HG03457 (cell line): ENCODE results near the gene OAT.

ENCODE experiments used
- ATAC-seq: cut with Tn5 transposase; IDR thresholded peaks from one replicate; pipeline ENCODE4 v1.9.1; 2021; ENCODE audit warnings: moderate number of reproducible peaks; ENCODE audit not compliant: unreplicated experiment

Gene OAT

GRCh38 chr10:124418726-124419501 lies at the start of gene OAT:
Gene OAT (minus strand): TSS chr10:124418923. CDS start chr10:124412171, 6,752 bp downstream.
- ATAC-seq, result peak; percentile 94

DNA sequence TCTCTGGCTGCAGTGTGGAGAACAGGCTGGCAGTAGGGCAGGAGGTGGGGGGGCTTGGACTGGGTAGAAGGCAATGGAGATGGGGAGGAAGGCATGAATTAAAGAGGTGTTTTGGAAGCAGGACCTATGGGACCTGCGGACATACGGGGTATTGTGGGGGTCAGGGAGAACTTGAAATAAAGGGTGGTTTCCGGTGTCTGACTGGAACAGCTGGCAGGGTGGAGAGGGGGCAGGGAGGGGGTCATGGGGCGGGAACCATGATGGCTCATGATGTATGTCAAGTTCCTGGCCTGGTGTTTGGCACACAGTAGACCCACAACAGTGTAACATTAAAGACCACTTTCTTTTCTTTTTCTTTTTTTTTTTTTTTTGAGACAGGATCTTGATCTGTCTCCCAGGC lies 48.4 kb upstream of the OAT start:
- ATAC-seq, result no peak

DNA sequence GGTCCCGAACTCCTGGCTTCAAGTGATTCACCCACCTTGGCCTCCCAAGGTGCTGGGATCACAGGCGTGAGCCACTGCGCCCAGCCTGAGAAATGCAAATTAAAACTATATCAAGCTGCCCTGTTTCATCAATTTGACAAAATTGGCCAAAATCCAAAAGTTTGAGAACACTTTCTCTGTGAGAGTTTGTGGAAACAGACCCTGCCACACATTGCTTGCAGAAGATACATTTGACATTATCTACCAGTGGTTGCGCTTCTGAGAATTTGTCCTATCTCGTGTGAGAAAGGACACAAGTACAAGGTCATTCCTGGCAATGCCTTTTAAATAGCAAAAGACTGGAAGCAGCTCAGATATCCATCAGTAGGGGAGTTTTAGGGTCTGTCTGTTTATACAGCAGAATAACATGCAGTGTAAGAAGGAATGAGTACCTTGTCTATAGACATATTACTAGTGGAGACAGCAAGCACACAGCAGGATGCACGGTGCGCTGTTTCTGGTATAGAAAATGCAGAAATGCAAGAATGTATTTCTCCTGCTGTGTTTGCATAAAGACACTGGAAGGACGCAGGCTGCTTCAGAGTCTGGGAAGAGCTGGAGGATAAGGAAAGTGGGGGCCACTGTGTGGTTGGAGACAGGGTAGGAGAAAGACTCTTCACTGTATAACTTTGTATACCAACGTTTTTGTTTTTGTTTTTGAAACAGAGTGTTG lies 47.2 kb upstream of the OAT start:
- ATAC-seq, result no peak

DNA sequence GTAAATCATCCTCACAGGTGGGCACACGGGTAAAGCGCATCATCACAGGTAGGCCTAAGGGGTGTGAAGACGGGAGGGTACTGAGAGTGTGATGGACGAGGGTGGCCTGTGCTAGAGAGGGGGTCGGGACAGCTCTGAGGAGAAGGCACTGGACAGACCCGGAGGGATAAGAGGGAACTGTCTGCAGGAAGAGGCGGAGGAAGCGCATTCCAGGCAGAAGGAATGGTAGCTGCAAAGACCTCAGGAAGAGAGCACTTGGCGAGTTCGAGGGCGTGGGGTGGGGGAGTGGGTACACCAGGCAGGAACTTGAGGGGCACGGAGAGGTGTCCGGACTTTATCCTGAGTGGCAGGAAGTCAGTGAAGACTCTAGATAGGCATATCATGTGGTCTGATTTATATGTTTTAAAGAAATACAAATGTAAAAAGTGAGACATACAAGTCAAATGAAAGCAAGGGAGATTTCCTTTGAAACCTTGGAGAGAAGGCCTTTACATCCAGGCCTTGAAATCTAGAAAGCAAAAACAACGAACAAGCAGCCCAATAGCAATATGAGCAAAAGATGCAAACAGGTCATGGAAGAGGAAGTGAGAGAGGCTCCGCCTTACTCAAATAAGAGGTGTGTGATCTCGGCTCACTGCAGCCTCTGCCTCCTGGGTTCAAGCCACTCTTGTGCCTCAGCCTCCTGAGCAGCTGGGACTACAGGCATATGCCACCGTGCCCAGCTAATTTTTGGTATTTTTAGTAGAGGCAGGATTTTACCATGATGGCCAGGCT lies 46.5 kb upstream of the OAT start:
- ATAC-seq, result no peak

GRCh38 chr10:124464028-124464965 lies 45.6 kb upstream of the OAT start:
- no peak for ATAC-seq

- ATAC-seq, result no peak
Measured at GRCh38 chr10:124462348-124462695, 43.6 kb upstream of the OAT start.

GRCh38 chr10:124461642-124462347 lies 43.1 kb upstream of the OAT start, which contains the start of gene LHPP:
Gene LHPP (plus strand): TSS chr10:124461823. CDS start chr10:124461863, 40 bp downstream.
- ATAC-seq, result peak; percentile 92

DNA sequence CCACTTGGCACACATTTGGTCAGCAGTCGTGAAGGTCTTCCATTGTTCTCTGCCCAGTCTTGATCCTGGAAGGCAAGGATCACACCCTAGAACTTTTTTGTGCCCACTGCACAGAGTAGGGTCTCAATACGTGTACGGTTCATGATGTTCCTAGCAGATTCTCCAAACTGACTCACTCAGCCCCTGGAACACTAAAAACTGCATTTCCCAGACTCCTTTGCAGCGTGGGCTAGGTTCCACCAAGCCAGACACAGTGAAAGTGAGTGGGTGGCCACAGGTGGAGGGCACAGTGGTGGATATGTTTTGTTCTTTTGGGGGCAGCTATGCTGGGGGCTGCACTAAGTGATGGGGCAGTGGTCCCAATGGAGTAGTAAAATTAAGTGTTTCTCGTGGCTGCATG lies 41.4 kb upstream of the OAT start:
- no peak for ATAC-seq

- no peak for ATAC-seq
Measured at GRCh38 chr10:124459395-124459794, 40.7 kb upstream of the OAT start.

- no peak for ATAC-seq
Measured at GRCh38 chr10:124458889-124459288, 40.2 kb upstream of the OAT start.

DNA sequence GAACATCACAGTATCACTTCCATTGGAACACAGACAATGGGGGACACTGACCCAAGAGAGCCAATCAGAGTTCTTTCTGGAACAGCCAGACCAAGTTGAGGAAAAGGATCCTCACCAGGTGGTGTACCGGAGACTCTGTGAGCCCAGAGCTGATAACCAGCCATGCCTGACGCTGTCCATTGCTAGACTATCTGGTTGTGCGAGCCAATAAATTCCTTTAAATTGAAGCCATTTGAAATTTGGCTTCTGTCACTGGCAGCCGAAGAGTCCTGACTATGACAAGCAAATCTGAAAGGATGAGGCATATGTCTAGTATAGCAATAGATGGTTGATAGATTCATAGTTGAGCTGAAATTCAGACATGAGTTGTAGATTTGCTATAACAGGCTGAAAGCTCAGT lies 39.8 kb upstream of the OAT start:
- ATAC-seq, result no peak

- ATAC-seq, result no peak
Measured at GRCh38 chr10:124455441-124455840, 36.7 kb upstream of the OAT start.

- ATAC-seq, result no peak
Measured at GRCh38 chr10:124453960-124454610, 35.4 kb upstream of the OAT start.

DNA sequence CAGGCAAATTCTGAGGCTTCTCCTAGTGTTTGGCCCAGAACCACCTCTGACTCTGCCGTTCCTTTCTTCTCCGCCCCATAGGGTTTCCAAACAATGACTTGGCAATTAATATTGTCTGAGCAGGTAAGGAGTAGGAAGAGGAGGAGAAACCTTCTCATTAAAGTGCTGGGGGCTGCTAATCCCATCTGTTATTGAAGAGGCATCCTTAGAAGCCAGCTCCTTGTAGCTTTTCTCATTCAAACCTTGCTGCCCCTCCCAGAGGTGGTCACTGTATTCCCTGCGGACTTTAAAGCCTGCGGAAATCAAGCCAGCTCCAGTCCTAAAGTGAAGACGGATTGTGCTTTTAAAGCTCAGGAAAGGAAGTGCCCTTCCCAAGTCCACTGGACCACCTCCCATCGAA lies 32.6 kb upstream of the OAT start:
- ATAC-seq, result no peak

DNA sequence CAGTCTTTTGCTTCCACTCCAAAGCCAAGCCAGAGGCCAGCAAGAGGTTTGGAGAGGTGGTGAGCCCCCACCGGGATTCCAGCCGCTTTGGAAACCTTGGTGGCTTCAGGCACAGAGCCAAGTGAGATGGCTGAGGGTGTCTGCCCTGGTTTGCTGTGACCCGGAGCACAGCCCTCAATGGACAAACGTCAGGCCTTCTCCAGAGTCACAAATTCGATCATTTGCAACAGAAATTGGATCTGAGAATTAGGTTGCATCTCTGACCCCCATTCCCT lies 32.0 kb upstream of the OAT start:
- ATAC-seq, result no peak

DNA sequence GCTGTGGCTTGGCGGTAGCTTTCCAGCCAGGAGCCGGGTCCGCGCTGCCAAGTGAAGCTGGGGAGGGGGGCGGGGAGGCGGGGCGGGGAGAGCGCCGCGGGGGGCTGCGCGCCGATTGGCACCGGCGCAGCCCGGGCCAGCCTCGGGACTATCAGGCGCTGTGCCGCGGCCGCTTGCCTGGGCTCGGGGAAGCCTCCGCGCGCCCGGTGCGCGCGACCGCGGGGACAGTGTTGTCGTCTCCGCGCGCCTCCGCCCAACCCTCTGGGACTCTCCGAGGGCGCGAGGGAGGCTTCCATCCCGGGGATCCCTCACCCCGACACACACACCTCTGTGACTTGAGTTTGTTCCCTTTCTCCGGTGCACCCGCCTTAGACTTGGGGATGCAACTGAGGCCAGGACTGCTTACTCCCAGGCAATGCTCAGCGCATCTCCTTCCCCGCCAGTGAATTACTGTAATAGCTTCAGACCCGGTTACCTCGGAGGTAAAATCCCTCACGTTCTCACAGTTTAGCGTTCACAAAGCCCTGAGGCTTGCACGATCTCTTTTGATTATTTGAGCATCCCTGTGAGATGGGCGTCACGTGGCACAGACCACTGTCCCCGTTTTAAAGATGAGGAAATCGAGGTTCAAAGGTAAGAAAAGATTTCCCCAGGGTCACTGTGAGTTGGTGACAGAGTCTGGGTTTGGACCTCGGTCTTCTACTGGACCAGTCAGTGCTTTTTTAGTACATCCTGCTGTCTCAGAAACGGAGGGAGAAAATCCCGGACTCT lies 31.5 kb upstream of the OAT start, which contains the start of gene NKX1-2:
TSS of gene NKX1-2 (minus strand) at position 24 of the 771 bp plus-strand sequence. CDS start 92 bp downstream, outside the sequence.
- ATAC-seq, result no peak

- ATAC-seq, result no peak
Measured at GRCh38 chr10:124449170-124450011, 30.7 kb upstream of the OAT start.

DNA sequence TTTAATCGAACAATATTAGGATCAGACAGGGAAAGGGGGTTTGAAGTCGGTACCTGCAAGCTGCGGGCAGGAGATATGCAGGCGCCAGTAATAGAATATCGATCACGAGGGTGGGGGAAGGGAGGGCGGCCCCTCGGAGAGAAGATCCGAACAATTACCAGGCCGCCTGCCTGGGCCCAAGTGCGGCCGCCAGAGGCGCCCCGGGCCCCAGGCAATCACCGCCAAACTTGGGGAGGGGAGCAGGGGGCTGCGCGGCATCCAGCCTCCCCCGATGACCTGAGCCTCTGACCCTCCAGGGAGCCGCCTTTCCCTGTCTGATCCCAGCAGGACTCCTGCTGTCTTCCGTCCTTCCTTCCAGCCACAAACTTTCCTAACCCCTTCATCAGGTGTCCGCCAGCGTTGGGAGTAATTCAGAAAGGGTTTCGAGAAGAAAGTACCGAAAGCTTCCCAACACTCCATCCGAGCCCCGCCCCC lies 30.0 kb upstream of the OAT start:
- ATAC-seq, result no peak
